Mesenchymal stem cell (in vitro differentiated cells and primary cell): ENCODE measurements around the gene RABGAP1L.

ENCODE experiments used
- DNase-seq: peaks from one replicate; pipeline ENCODE4 v3.0.0-alpha.2; 2013
- H2AFZ ChIP-seq: one replicate; pipeline ENCODE4 v1.6.1; 2013; ENCODE audit warnings: low read depth, mild to moderate bottlenecking, control low read depth, inconsistent platforms, low read length, moderate library complexity
- H2AK5ac ChIP-seq: 2 replicates; pipeline ENCODE4 v1.6.1; 2013; ENCODE audit warnings: low read length, moderate library complexity, mild to moderate bottlenecking, inconsistent platforms; ENCODE audit not compliant: severe bottlenecking
- H2BK120ac ChIP-seq: one replicate; pipeline ENCODE4 v1.6.1; 2013; ENCODE audit warnings: low read depth, mild to moderate bottlenecking, inconsistent platforms, low read length, moderate library complexity
- H2BK12ac ChIP-seq, 2 experiments: one replicate each; pipeline ENCODE4 v1.6.1; 2013; ENCODE audit warnings: inconsistent platforms in 2 of 2, low read length in 2 of 2, mild to moderate bottlenecking in 2 of 2, moderate library complexity in 2 of 2, control low read depth in 1 of 2
- H2BK15ac ChIP-seq: one replicate; pipeline ENCODE4 v1.6.1; 2013; ENCODE audit warnings: mild to moderate bottlenecking, low read depth, inconsistent platforms; ENCODE audit not compliant: poor library complexity, severe bottlenecking
- H2BK5ac ChIP-seq: 2 replicates; pipeline ENCODE4 v1.6.1; 2013; ENCODE audit warnings: low read depth, mild to moderate bottlenecking, low read length, control low read depth, inconsistent platforms; ENCODE audit not compliant: poor library complexity, severe bottlenecking
- H3K14ac ChIP-seq, 2 experiments: one replicate each; pipeline ENCODE4 v1.6.1; 2013; ENCODE audit warnings: inconsistent platforms in 2 of 2, low read length in 2 of 2, control low read depth in 1 of 2, mild to moderate bottlenecking in 1 of 2, moderate library complexity in 1 of 2
- H3K18ac ChIP-seq, 2 experiments: one replicate each; pipeline ENCODE4 v1.6.1; 2013; ENCODE audit warnings: inconsistent platforms in 2 of 2, low read length in 2 of 2, control low read depth in 1 of 2, low read depth in 1 of 2, mild to moderate bottlenecking in 1 of 2
- H3K23ac ChIP-seq, 2 experiments: one replicate each; pipeline ENCODE4 v1.6.1; 2013; ENCODE audit warnings: inconsistent platforms in 2 of 2, low read length in 2 of 2, mild to moderate bottlenecking in 2 of 2, moderate library complexity in 2 of 2, control low read depth in 1 of 2
- H3K27ac ChIP-seq: 2 replicates; pipeline ENCODE4 v1.5.1; 2013; ENCODE audit warnings: mild to moderate bottlenecking, moderate library complexity, low read length, control low read depth, inconsistent platforms; ENCODE audit not compliant: poor library complexity, severe bottlenecking
- H3K27me3 ChIP-seq, 2 experiments: 2 replicates each; pipeline versions ENCODE4 v1.6.1 to v1.7.0; 2013; ENCODE audit warnings: low read length in 2 of 2, mild to moderate bottlenecking in 2 of 2, moderate library complexity in 2 of 2, control low read depth in 1 of 2, inconsistent platforms in 1 of 2; ENCODE audit not compliant: control insufficient read depth in 1 of 2, insufficient read depth in 1 of 2
- H3K36me3 ChIP-seq, 2 experiments: 2 replicates each; pipeline versions ENCODE4 v1.6.1 to v1.7.0; 2013; ENCODE audit warnings: low read length in 2 of 2, control low read depth in 1 of 2, inconsistent platforms in 1 of 2, low read depth in 1 of 2, mild to moderate bottlenecking in 1 of 2; ENCODE audit not compliant: insufficient read depth in 2 of 2, control insufficient read depth in 1 of 2
- H3K4ac ChIP-seq, 2 experiments: one replicate each; pipeline ENCODE4 v1.6.1; 2013; ENCODE audit warnings: inconsistent platforms in 2 of 2, low read length in 2 of 2, mild to moderate bottlenecking in 2 of 2, moderate library complexity in 2 of 2, control low read depth in 1 of 2, low read depth in 1 of 2
- H3K4me1 ChIP-seq: 2 replicates; pipeline ENCODE4 v1.6.1; 2013; ENCODE audit warnings: low read depth, low read length, control low read depth; ENCODE audit not compliant: control insufficient read depth, insufficient read depth
- H3K4me2 ChIP-seq: 2 replicates; pipeline ENCODE4 v1.6.1; 2013; ENCODE audit warnings: low read length, mild to moderate bottlenecking, inconsistent platforms; ENCODE audit not compliant: poor library complexity, severe bottlenecking
- H3K4me3 ChIP-seq, 2 experiments: 2 replicates each; pipeline versions ENCODE4 v1.5.1 to v1.7.0; 2013; ENCODE audit warnings: low read length in 2 of 2, mild to moderate bottlenecking in 2 of 2, control low read depth in 1 of 2, low read depth in 1 of 2; ENCODE audit not compliant: insufficient read depth in 1 of 2
- H3K79me1 ChIP-seq: replicated peaks from 2 replicates; pipeline ENCODE4 v1.6.1; 2013; ENCODE audit warnings: mild to moderate bottlenecking, control low read depth, low read length, inconsistent platforms; ENCODE audit not compliant: poor library complexity, severe bottlenecking
- H3K9ac ChIP-seq: 2 replicates; pipeline ENCODE4 v1.7.0; 2013; ENCODE audit warnings: mild to moderate bottlenecking, low read length, moderate library complexity
- H3K9me3 ChIP-seq: 2 replicates; pipeline ENCODE4 v1.7.0; 2013; ENCODE audit warnings: mild to moderate bottlenecking, low read length; ENCODE audit not compliant: control insufficient read depth
- H4K8ac ChIP-seq: one replicate; pipeline ENCODE4 v1.6.1; 2013; ENCODE audit warnings: inconsistent platforms, mild to moderate bottlenecking, low read length, moderate library complexity
- H4K91ac ChIP-seq: one replicate; pipeline ENCODE4 v1.6.1; 2013; ENCODE audit warnings: mild to moderate bottlenecking, low read length, inconsistent platforms
- WGBS: methylation state at CpG from one replicate; pipeline ENCODE4 v1.1.7; 2013; ENCODE audit warnings: mixed read lengths; 5-methylcytosine and 5-hydroxymethylcytosine counted together

Gene RABGAP1L

DNA sequence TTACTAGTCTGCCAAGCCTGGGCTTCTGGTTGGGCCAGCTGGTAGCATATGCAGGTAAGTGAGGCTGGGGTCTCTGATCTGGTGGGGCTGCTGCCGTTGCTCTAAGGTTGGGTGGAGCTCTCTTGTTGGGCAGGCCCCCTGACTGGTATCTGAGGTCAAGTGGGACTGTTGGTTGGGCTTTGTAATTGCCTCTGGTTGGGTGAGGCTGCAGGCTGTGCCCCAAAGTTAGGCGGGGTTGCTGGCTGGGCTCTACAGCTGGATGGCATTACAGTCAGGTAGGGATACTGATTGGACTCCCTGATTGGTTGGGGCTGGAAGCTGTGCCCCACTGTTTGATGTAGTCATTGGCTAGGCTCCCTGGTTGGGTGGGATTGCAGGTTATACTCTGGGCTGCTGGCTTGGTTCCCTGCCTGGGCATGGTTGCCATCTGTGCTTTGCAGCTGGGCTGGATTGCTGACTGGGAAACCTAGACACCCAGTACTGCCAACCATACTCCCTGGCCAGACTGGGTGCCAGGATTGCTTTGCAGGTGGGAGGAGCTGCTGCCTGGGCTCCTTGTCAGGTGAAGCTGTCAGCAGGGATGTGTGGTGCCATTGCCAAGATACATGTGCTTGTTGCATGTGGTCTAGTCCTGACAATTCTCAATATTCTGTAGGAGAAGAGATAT is 130.5 kb downstream of the RABGAP1L start:
- no peak overlapping the region for H2AK5ac ChIP-seq
- H3K14ac ChIP-seq, result no peak overlapping the region
- no peak overlapping the region for H2AFZ ChIP-seq
- H2BK120ac ChIP-seq, result no peak overlapping the region
- peaks cover 9% of the 10 kb centered on the region for H3K79me1 ChIP-seq
- H3K4ac ChIP-seq, result no peak overlapping the region
- H3K18ac ChIP-seq, result no peak overlapping the region
- no peak overlapping the region for H3K4me2 ChIP-seq
- H3K23ac ChIP-seq, result no peak overlapping the region
- H2BK15ac ChIP-seq, result no peak overlapping the region
- no peak for DNase-seq
- H2BK5ac ChIP-seq, result no peak overlapping the region
- H3K4me3 ChIP-seq, result no peak overlapping the region
- H3K27me3 ChIP-seq, result no peaks in the 10 kb centered on the region
- peaks cover 45% of the 10 kb centered on the region for H3K9me3 ChIP-seq
- H3K36me3 ChIP-seq, result peaks cover 10 to 15% of the 10 kb centered on the region in 2 experiments
- H3K9ac ChIP-seq, result no peak overlapping the region
- WGBS, result 60% methylated on average over 2 of the region's 2 CpGs
- no peak overlapping the region for H2BK12ac ChIP-seq
- no peak overlapping the region for H4K8ac ChIP-seq
- H3K27ac ChIP-seq, result no peak overlapping the region
- H3K4me1 ChIP-seq, result no peaks in the 10 kb centered on the region
- no peak overlapping the region for H4K91ac ChIP-seq

DNA sequence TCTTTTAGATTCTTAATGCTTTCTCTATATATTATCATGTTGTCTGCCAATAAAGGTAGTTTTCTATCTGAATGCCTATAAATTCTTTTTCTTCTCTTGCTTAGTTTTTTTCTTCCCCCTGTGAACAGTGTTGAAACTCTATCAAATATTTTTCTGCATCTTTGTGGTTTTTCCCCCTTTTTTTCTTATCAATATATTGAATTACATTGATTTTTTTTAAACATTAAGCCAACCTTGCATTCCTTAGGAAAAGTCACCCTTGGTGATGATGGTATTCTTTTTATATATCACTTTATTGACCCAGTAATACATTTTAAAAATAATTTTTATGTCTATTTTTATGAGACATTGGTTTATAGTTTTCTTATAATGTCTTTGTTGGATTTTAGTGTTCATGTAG is 131.7 kb downstream of the RABGAP1L start:
- H3K79me1 ChIP-seq, result peaks cover 7% of the 10 kb centered on the region
- H4K8ac ChIP-seq, result no peak overlapping the region
- no peak overlapping the region for H3K4me3 ChIP-seq
- no peak overlapping the region for H3K9ac ChIP-seq
- H4K91ac ChIP-seq, result no peak overlapping the region
- no peak overlapping the region for H3K4me2 ChIP-seq
- no peak overlapping the region for H3K18ac ChIP-seq
- no peaks in the 10 kb centered on the region for H3K4me1 ChIP-seq
- H3K9me3 ChIP-seq, result peaks cover 45% of the 10 kb centered on the region
- no peak for DNase-seq
- no peak overlapping the region for H2BK15ac ChIP-seq
- no peak overlapping the region for H3K4ac ChIP-seq
- H2BK5ac ChIP-seq, result no peak overlapping the region
- no peak overlapping the region for H2BK120ac ChIP-seq
- no peak overlapping the region for H3K14ac ChIP-seq
- no peaks in the 10 kb centered on the region for H3K27me3 ChIP-seq
- H2BK12ac ChIP-seq, result no peak overlapping the region
- peaks cover 10 to 15% of the 10 kb centered on the region in 2 experiments for H3K36me3 ChIP-seq
- H3K23ac ChIP-seq, result no peak overlapping the region
- H2AFZ ChIP-seq, result no peak overlapping the region
- H3K27ac ChIP-seq, result no peak overlapping the region
- no peak overlapping the region for H2AK5ac ChIP-seq

DNA sequence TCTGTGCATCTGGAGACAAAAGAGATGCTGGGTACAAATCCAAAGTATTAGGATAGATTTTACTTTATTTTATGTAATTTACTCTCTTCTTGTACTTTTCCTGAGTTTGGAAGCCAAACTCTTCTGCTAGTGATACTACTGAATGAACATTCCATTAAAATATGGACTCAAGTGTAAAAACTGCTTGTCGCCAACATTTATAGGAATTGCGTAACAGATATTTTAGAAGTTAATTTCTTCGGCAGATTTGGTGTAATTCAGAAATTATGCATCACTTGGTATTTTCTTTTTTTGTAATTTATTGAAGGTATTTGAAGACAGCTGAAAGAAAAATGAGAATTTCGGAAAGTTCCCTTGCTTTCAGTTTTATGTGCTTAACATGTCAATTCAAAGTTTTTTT is 137.0 kb downstream of the RABGAP1L start:
- Histone ChIP-seq H3K27ac (no peak overlapping the region), H4K91ac (no peak overlapping the region), H3K36me3 (peaks cover 0 to 3% of the 10 kb centered on the region in 2 experiments), H4K8ac (no peak overlapping the region), H2BK12ac (no peak overlapping the region), H3K9ac (no peak overlapping the region), H2BK120ac (no peak overlapping the region), H2BK15ac (no peak overlapping the region), H3K79me1 (peaks cover 4% of the 10 kb centered on the region), H2AK5ac (no peak overlapping the region), H3K9me3 (peaks cover 1% of the 10 kb centered on the region), H2BK5ac (no peak overlapping the region), H3K4me2 (no peak overlapping the region), H3K4me3 (no peak overlapping the region), H3K14ac (no peak overlapping the region), H3K27me3 (no peaks in the 10 kb centered on the region), H2AFZ (no peak overlapping the region), H3K18ac (no peak overlapping the region), H3K23ac (no peak overlapping the region), H3K4ac (no peak overlapping the region), H3K4me1 (no peaks in the 10 kb centered on the region)
- DNase-seq, result no peak
- WGBS, result 96% methylated on average over 3 of the region's 4 CpGs

DNA sequence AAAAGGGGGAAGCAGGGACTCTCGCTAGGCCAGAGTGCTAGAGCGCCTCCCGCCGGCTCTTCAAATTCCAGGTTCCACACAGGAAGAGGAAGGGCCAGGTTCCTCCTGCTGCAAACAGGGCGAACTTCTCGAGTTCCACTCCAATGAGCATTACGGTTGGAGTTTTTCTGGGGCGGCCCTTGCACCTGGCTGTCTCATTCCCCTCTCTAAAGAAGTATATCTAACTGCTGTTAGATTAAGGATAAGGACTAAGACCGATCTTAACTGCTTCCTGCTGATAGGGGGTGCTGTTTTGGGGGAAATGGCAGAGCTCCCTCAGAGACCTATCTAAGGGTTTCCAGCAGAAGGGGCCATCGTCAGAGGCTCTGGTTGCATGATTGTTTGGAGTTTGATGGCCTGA is 138.0 kb downstream of the RABGAP1L start:
- no peaks in the 10 kb centered on the region for H3K27me3 ChIP-seq
- no peak overlapping the region for H3K4ac ChIP-seq
- H3K23ac ChIP-seq, result no peak overlapping the region
- H4K8ac ChIP-seq, result peak overlapping the region; percentile 37
- H3K4me1 ChIP-seq, result no peaks in the 10 kb centered on the region
- peaks cover 7% of the 10 kb centered on the region for H3K79me1 ChIP-seq
- H3K36me3 ChIP-seq, result peaks cover 0 to 3% of the 10 kb centered on the region in 2 experiments
- H2AFZ ChIP-seq, result no peak overlapping the region
- no peak overlapping the region for H2AK5ac ChIP-seq
- no peak for DNase-seq
- H3K18ac ChIP-seq, result no peak overlapping the region
- WGBS, result 84% methylated on average over 10 of the region's 10 CpGs
- H2BK15ac ChIP-seq, result no peak overlapping the region
- no peak overlapping the region for H2BK5ac ChIP-seq
- H3K27ac ChIP-seq, result no peak overlapping the region
- no peak overlapping the region for H3K14ac ChIP-seq
- no peak overlapping the region for H3K9ac ChIP-seq
- H2BK12ac ChIP-seq, result no peak overlapping the region
- H2BK120ac ChIP-seq, result no peak overlapping the region
- H3K9me3 ChIP-seq, result no peaks in the 10 kb centered on the region
- H4K91ac ChIP-seq, result no peak overlapping the region
- H3K4me3 ChIP-seq, result no peak overlapping the region
- no peak overlapping the region for H3K4me2 ChIP-seq
